H1 (cell line): ENCODE data around the gene SMAD1. TPM values are rescaled to one million over a fixed set of nuclear protein-coding genes. Genes with fewer than 3 reads are reported as not detected.

ENCODE experiments used
- BRCA1 ChIP-seq: IDR thresholded peaks from 2 replicates; pipeline ENCODE4 v1.6.1; 2012; ENCODE audit warnings: low read depth, low read length, improper control_type of control experiment
- CEBPB ChIP-seq: IDR thresholded peaks from 2 replicates; pipeline ENCODE4 v1.6.1; 2012; ENCODE audit warnings: low read depth, low read length
- EZH2 ChIP-seq: fragments of 200-600 bp; sonication (generic); IDR thresholded peaks from 2 replicates; pipeline ENCODE4 v1.7.1; 2012; ENCODE audit warnings: low read depth, mild to moderate bottlenecking, moderate library complexity, low read length, inconsistent platforms; ENCODE audit not compliant: severe bottlenecking
- HDAC2 ChIP-seq, 2 experiments: fragments of 300-600 bp in 1 of 2; sonication (generic) in 1 of 2; IDR thresholded peaks; 2 replicates each; pipeline ENCODE4 v1.6.1; 2011 to 2012; ENCODE audit warnings: low read depth in 2 of 2, low read length in 2 of 2, mild to moderate bottlenecking in 2 of 2, moderate library complexity in 2 of 2, borderline replicate concordance in 1 of 2, inconsistent platforms in 1 of 2
- KDM4A ChIP-seq: IDR thresholded peaks from one replicate; pipeline ENCODE4 v1.7.1; 2012; ENCODE audit warnings: low read depth, mild to moderate bottlenecking, moderate library complexity, low read length, inconsistent platforms; ENCODE audit not compliant: severe bottlenecking
- POLR2AphosphoS5 ChIP-seq: IDR thresholded peaks from 2 replicates; pipeline ENCODE4 v1.6.1; 2011; ENCODE audit warnings: low read depth, low read length
- SIN3A ChIP-seq, 2 experiments: IDR thresholded peaks in 1 of 2; conservative IDR thresholded peaks in 1 of 2; 2 replicates each; pipeline ENCODE4 v1.6.1; 2011 to 2012; ENCODE audit warnings: low read length in 2 of 2, improper control_type of control experiment in 1 of 2, low read depth in 1 of 2, mild to moderate bottlenecking in 1 of 2
- ZNF274 ChIP-seq: IDR thresholded peaks from 2 replicates; pipeline ENCODE4 v1.7.0; 2012; ENCODE audit warnings: low read length, borderline replicate concordance; ENCODE audit errors: extremely low read depth
- polyA plus RNA-seq, 7 experiments: library from polyadenylated mRNA; depleted of rRNA in 3 of 7; stranded (reverse) in 5 of 7; unstranded in 2 of 7; fragments of >200 nt in 5 of 7; fragments of 200-250 nt in 2 of 7; gene quantifications; 1 replicate in 5 of 7; 2 replicates in 1 of 7; 4 replicates in 1 of 7; pipeline versions ENCODE4 v1.2.1 to v1.2.3, GENCODE V29; 2011 to 2013; ENCODE audit warnings: missing spikeins in 2 of 7, mixed read lengths in 2 of 7
- total RNA-seq: library from RNA; stranded (reverse); fragmentation: NEBNext Ultra II Directional; extraction: Animal tissue kit (Norgen Biotek cat#: 25700); gene quantifications from 2 replicates; pipeline ENCODE4 v1.2.1, GENCODE V29; 2021
- TF ChIP-seq, protein P1 (sequence below): fragments of 300-600 bp; sonication (generic); IDR thresholded peaks from 2 replicates; pipeline ENCODE4 v1.7.1; 2012; ENCODE audit warnings: low read length, moderate library complexity, mild to moderate bottlenecking, inconsistent platforms; ENCODE audit not compliant: insufficient replicate concordance

The SMAD1 gene
- total and polyA plus RNA-seq, 2 of the 8 experiments (the other 6 are each of a cell fraction or from before 2014, with no cell fraction given): 22.6 to 25.3 TPM

DNA sequence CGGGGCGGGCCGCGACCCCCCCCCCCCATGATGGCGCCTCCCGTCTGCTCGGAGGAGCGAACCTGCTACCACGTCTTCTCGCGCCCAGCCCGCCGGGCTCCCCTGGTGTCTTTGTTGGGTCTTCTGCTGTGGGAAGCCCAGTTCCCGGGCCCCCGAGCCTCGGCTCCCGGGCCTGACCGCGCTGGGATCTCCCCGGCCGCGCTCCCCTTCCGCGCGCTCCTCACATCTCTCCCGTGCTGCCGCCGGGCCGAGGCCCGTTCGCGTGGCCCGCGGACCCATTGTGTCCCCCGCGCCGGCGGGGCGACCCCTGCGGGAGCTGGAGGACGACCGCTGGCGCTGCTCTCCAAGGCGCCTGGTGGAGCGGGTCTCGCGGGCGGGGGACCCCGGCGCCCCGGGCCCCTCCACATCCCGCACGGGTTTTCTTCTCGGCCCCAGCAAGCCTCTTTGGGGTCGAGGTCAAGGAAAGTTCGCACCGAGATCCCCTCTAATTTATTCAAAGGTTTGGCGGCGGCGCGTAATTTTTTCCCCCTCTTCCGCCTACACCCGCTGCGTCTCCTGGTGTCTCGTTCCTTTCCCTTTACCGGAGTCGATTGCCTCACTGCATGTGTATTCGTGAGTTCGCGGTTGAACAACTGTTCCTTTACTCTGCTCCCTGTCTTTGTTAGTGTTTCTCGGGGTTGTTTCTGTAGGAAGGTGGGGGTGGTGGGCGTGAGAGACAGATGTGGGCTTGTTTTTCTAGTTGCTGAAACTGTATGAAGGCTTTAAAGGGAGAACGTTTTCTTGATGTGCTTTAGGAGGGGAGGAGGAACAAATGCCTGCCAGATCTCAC, 770 bp downstream of the SMAD1 start (continued):
- TF ChIP-seq HDAC2 (IDR thresholded peaks at IDR 0.05; ENCODE audit: borderline replicate concordance in 1 of 2, low read depth in 2 of 2, low read length in 2 of 2) (no peak), ZNF274 (no peak), KDM4A (peak; percentile 86), SIN3A (conservative IDR thresholded peaks at IDR 0.05 in 1 of 2, IDR thresholded peaks at IDR 0.05 in 1 of 2; ENCODE audit: low read depth in 1 of 2, low read length in 2 of 2) (0 out of 4 replicates have a peak, but pooled peaks of 1 of the 2 experiments have one; percentile 19), EZH2 (no peak), CEBPB (peak; percentile 82), BRCA1 (no peak), POLR2AphosphoS5 (peak; percentile 82)
- TF ChIP-seq, protein P1, sequence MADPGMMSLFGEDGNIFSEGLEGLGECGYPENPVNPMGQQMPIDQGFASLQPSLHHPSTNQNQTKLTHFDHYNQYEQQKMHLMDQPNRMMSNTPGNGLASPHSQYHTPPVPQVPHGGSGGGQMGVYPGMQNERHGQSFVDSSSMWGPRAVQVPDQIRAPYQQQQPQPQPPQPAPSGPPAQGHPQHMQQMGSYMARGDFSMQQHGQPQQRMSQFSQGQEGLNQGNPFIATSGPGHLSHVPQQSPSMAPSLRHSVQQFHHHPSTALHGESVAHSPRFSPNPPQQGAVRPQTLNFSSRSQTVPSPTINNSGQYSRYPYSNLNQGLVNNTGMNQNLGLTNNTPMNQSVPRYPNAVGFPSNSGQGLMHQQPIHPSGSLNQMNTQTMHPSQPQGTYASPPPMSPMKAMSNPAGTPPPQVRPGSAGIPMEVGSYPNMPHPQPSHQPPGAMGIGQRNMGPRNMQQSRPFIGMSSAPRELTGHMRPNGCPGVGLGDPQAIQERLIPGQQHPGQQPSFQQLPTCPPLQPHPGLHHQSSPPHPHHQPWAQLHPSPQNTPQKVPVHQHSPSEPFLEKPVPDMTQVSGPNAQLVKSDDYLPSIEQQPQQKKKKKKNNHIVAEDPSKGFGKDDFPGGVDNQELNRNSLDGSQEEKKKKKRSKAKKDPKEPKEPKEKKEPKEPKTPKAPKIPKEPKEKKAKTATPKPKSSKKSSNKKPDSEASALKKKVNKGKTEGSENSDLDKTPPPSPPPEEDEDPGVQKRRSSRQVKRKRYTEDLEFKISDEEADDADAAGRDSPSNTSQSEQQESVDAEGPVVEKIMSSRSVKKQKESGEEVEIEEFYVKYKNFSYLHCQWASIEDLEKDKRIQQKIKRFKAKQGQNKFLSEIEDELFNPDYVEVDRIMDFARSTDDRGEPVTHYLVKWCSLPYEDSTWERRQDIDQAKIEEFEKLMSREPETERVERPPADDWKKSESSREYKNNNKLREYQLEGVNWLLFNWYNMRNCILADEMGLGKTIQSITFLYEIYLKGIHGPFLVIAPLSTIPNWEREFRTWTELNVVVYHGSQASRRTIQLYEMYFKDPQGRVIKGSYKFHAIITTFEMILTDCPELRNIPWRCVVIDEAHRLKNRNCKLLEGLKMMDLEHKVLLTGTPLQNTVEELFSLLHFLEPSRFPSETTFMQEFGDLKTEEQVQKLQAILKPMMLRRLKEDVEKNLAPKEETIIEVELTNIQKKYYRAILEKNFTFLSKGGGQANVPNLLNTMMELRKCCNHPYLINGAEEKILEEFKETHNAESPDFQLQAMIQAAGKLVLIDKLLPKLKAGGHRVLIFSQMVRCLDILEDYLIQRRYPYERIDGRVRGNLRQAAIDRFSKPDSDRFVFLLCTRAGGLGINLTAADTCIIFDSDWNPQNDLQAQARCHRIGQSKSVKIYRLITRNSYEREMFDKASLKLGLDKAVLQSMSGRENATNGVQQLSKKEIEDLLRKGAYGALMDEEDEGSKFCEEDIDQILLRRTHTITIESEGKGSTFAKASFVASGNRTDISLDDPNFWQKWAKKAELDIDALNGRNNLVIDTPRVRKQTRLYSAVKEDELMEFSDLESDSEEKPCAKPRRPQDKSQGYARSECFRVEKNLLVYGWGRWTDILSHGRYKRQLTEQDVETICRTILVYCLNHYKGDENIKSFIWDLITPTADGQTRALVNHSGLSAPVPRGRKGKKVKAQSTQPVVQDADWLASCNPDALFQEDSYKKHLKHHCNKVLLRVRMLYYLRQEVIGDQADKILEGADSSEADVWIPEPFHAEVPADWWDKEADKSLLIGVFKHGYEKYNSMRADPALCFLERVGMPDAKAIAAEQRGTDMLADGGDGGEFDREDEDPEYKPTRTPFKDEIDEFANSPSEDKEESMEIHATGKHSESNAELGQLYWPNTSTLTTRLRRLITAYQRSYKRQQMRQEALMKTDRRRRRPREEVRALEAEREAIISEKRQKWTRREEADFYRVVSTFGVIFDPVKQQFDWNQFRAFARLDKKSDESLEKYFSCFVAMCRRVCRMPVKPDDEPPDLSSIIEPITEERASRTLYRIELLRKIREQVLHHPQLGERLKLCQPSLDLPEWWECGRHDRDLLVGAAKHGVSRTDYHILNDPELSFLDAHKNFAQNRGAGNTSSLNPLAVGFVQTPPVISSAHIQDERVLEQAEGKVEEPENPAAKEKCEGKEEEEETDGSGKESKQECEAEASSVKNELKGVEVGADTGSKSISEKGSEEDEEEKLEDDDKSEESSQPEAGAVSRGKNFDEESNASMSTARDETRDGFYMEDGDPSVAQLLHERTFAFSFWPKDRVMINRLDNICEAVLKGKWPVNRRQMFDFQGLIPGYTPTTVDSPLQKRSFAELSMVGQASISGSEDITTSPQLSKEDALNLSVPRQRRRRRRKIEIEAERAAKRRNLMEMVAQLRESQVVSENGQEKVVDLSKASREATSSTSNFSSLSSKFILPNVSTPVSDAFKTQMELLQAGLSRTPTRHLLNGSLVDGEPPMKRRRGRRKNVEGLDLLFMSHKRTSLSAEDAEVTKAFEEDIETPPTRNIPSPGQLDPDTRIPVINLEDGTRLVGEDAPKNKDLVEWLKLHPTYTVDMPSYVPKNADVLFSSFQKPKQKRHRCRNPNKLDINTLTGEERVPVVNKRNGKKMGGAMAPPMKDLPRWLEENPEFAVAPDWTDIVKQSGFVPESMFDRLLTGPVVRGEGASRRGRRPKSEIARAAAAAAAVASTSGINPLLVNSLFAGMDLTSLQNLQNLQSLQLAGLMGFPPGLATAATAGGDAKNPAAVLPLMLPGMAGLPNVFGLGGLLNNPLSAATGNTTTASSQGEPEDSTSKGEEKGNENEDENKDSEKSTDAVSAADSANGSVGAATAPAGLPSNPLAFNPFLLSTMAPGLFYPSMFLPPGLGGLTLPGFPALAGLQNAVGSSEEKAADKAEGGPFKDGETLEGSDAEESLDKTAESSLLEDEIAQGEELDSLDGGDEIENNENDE: no peak
